Vagina (tissue), 2 donors: ENCODE measurements around the gene OR6B1.

Experiments used
- POLR2A ChIP-seq, 2 donors: fragments of 450-650 bp; IDR thresholded peaks; one replicate each; pipeline ENCODE4 v1.6.1; 2017; ENCODE audit warnings: antibody characterized with exemption in 2 of 2, mild to moderate bottlenecking in 2 of 2, moderate library complexity in 2 of 2
- POLR2AphosphoS5 ChIP-seq, 2 donors: sonication (generic); formaldehyde crosslinking; IDR thresholded peaks; one replicate each; pipeline ENCODE4 v1.9.0; 2017; ENCODE audit warnings: antibody characterized with exemption in 2 of 2, mild to moderate bottlenecking in 2 of 2, low read depth in 1 of 2; ENCODE audit not compliant: insufficient read depth in 1 of 2
- TF ChIP-seq, protein P1 (sequence below), 3 experiments: fragments of 450-650 bp in 2 of 3; fragments of 200-600 bp in 1 of 3; sonication (generic) in 1 of 3; IDR thresholded peaks; one replicate each; pipeline ENCODE4 v1.5.1; 2017 to 2019; ENCODE audit warnings: antibody characterized with exemption in 3 of 3, mild to moderate bottlenecking in 2 of 3, moderate library complexity in 2 of 3

DNA sequence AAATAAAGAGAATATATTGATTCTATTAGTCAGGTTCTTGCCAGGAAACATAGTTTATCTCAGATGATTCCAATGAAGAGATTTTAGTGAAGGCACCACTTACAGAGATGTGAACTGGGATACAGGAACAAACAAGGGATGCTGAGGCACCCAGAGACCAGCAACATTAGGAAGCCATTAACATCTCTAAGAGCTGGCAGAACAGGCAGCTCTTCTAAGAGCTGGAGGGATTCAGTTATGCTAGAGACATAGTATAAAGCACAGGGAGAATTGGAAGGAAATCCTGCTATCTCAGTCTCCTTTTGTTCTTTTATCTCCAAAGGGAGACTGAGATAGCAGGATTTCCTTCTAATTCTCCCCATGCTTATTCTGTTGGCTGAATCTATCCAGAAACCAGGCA, 22.0 kb downstream of the OR6B1 start:
- no peak for TF ChIP-seq POLR2AphosphoS5 (IDR thresholded peaks at IDR 0.05; ENCODE audit: insufficient read depth in 1 of 2, low read depth in 1 of 2)
- TF ChIP-seq, protein P1, sequence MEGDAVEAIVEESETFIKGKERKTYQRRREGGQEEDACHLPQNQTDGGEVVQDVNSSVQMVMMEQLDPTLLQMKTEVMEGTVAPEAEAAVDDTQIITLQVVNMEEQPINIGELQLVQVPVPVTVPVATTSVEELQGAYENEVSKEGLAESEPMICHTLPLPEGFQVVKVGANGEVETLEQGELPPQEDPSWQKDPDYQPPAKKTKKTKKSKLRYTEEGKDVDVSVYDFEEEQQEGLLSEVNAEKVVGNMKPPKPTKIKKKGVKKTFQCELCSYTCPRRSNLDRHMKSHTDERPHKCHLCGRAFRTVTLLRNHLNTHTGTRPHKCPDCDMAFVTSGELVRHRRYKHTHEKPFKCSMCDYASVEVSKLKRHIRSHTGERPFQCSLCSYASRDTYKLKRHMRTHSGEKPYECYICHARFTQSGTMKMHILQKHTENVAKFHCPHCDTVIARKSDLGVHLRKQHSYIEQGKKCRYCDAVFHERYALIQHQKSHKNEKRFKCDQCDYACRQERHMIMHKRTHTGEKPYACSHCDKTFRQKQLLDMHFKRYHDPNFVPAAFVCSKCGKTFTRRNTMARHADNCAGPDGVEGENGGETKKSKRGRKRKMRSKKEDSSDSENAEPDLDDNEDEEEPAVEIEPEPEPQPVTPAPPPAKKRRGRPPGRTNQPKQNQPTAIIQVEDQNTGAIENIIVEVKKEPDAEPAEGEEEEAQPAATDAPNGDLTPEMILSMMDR (IDR thresholded peaks at IDR 0.05): no peak
- TF ChIP-seq POLR2A (IDR thresholded peaks at IDR 0.05): no peak
